Measurements from ENCODE around the gene MPPED2. TPM values are rescaled to one million over a fixed set of nuclear protein-coding genes. Genes with fewer than 3 reads are reported as not detected.

MPPED2 gene
- polyA plus RNA-seq, 1 donor from 2014 or later = 0.65 TPM

- Mint-ChIP-seq H3K27ac (no peak overlapping the region), H3K27me3 (no peaks in the 10 kb centered on the region), H3K9me3 (no peaks in the 10 kb centered on the region), H3K4me3 (no peak overlapping the region), H3K4me1 (peaks cover 0 to 2% (median 0%) of the 10 kb centered on the region in 3 donors), H3K36me3 (no peaks in the 10 kb centered on the region)
These were observed 90.7 kb downstream of the MPPED2 start for GRCh38 chr11:30495437-30495836.

GRCh38 chr11:30489511-30489910 lies 96.6 kb downstream of the MPPED2 start:
- H3K36me3 Mint-ChIP-seq = no peaks in the 10 kb centered on the region
- peaks cover 6% of the 10 kb centered on the region for H3K27me3 Mint-ChIP-seq
- H3K27ac Mint-ChIP-seq = no peak overlapping the region
- H3K4me1 Mint-ChIP-seq = no peaks in the 10 kb centered on the region
- H3K4me3 Mint-ChIP-seq = no peak overlapping the region
- no peaks in the 10 kb centered on the region for H3K9me3 Mint-ChIP-seq

GRCh38 chr11:30489076-30489475 lies 97.1 kb downstream of the MPPED2 start:
- peaks cover 6% of the 10 kb centered on the region for H3K27me3 Mint-ChIP-seq
- no peaks in the 10 kb centered on the region for H3K9me3 Mint-ChIP-seq
- H3K4me1 Mint-ChIP-seq = no peaks in the 10 kb centered on the region
- no peak overlapping the region for H3K4me3 Mint-ChIP-seq
- no peaks in the 10 kb centered on the region for H3K36me3 Mint-ChIP-seq
- no peak overlapping the region for H3K27ac Mint-ChIP-seq

GRCh38 chr11:30488304-30488998 lies 97.7 kb downstream of the MPPED2 start:
- H3K4me1 Mint-ChIP-seq = no peaks in the 10 kb centered on the region
- H3K9me3 Mint-ChIP-seq = no peaks in the 10 kb centered on the region
- peaks cover 6% of the 10 kb centered on the region for H3K27me3 Mint-ChIP-seq
- no peaks in the 10 kb centered on the region for H3K36me3 Mint-ChIP-seq
- no peak overlapping the region for H3K4me3 Mint-ChIP-seq
- no peak overlapping the region for H3K27ac Mint-ChIP-seq

- Mint-ChIP-seq H3K4me3 (peak overlapping the region in 1 of 4 donors; percentile 40), H3K4me1 (no peaks in the 10 kb centered on the region), H3K27ac (no peak overlapping the region), H3K36me3 (no peaks in the 10 kb centered on the region), H3K27me3 (peaks cover 6% of the 10 kb centered on the region), H3K9me3 (no peaks in the 10 kb centered on the region)
These were observed 98.8 kb downstream of the MPPED2 start for GRCh38 chr11:30487200-30487898.

GRCh38 chr11:30485756-30486155 lies 100.4 kb downstream of the MPPED2 start:
- no peaks in the 10 kb centered on the region for H3K36me3 Mint-ChIP-seq

GRCh38 chr11:30485222-30485621 lies 100.9 kb downstream of the MPPED2 start:
- H3K27me3 Mint-ChIP-seq = peaks cover 6% of the 10 kb centered on the region
- H3K4me3 Mint-ChIP-seq = no peak overlapping the region
- no peaks in the 10 kb centered on the region for H3K9me3 Mint-ChIP-seq
- H3K36me3 Mint-ChIP-seq = no peaks in the 10 kb centered on the region
- no peaks in the 10 kb centered on the region for H3K4me1 Mint-ChIP-seq
- H3K27ac Mint-ChIP-seq = no peak overlapping the region

More at GRCh38 chr11:30485756-30486155, 100.4 kb downstream of the MPPED2 start:
- H3K27me3 Mint-ChIP-seq = peaks cover 6% of the 10 kb centered on the region
- H3K4me1 Mint-ChIP-seq = no peaks in the 10 kb centered on the region
- no peak overlapping the region for H3K27ac Mint-ChIP-seq
- no peak overlapping the region for H3K4me3 Mint-ChIP-seq
- no peaks in the 10 kb centered on the region for H3K9me3 Mint-ChIP-seq

GRCh38 chr11:30483056-30483455 lies 103.1 kb downstream of the MPPED2 start:
- Mint-ChIP-seq H3K27ac (no peak overlapping the region), H3K4me1 (no peaks in the 10 kb centered on the region), H3K4me3 (no peak overlapping the region), H3K36me3 (no peaks in the 10 kb centered on the region), H3K9me3 (no peaks in the 10 kb centered on the region), H3K27me3 (peaks cover 13% of the 10 kb centered on the region)

- no peaks in the 10 kb centered on the region for H3K4me1 Mint-ChIP-seq
- H3K9me3 Mint-ChIP-seq = no peaks in the 10 kb centered on the region
- H3K4me3 Mint-ChIP-seq = no peak overlapping the region
- H3K27ac Mint-ChIP-seq = no peak overlapping the region
- H3K27me3 Mint-ChIP-seq = peaks cover 14% of the 10 kb centered on the region
- H3K36me3 Mint-ChIP-seq = no peaks in the 10 kb centered on the region
These were observed 104.4 kb downstream of the MPPED2 start for GRCh38 chr11:30481796-30482195.

GRCh38 chr11:30481330-30481729 lies 104.8 kb downstream of the MPPED2 start:
- H3K9me3 Mint-ChIP-seq = no peaks in the 10 kb centered on the region
- H3K27ac Mint-ChIP-seq = no peak overlapping the region
- peaks cover 14% of the 10 kb centered on the region for H3K27me3 Mint-ChIP-seq
- H3K36me3 Mint-ChIP-seq = no peaks in the 10 kb centered on the region
- H3K4me3 Mint-ChIP-seq = no peak overlapping the region
- no peaks in the 10 kb centered on the region for H3K4me1 Mint-ChIP-seq

- peaks cover 11% of the 10 kb centered on the region for H3K27me3 Mint-ChIP-seq
- no peaks in the 10 kb centered on the region for H3K36me3 Mint-ChIP-seq
These were observed 106.3 kb downstream of the MPPED2 start for GRCh38 chr11:30479899-30480298.

GRCh38 chr11:30478923-30479322 lies 107.2 kb downstream of the MPPED2 start:
- Mint-ChIP-seq H3K27ac (no peak overlapping the region), H3K4me1 (no peaks in the 10 kb centered on the region), H3K9me3 (no peaks in the 10 kb centered on the region), H3K4me3 (no peak overlapping the region), H3K27me3 (peaks cover 11% of the 10 kb centered on the region), H3K36me3 (peaks cover 1% of the 10 kb centered on the region)

More at GRCh38 chr11:30479899-30480298, 106.3 kb downstream of the MPPED2 start:
- H3K9me3 Mint-ChIP-seq = no peaks in the 10 kb centered on the region
- no peak overlapping the region for H3K27ac Mint-ChIP-seq
- no peaks in the 10 kb centered on the region for H3K4me1 Mint-ChIP-seq
- H3K4me3 Mint-ChIP-seq = no peak overlapping the region

GRCh38 chr11:30477061-30477460 lies 109.1 kb downstream of the MPPED2 start:
- Mint-ChIP-seq H3K27me3 (peaks cover 11% of the 10 kb centered on the region), H3K9me3 (no peaks in the 10 kb centered on the region), H3K27ac (no peak overlapping the region), H3K4me1 (no peaks in the 10 kb centered on the region), H3K36me3 (peaks cover 1% of the 10 kb centered on the region), H3K4me3 (no peak overlapping the region)

GRCh38 chr11:30474151-30474954 lies 111.8 kb downstream of the MPPED2 start:
- H3K4me3 Mint-ChIP-seq = no peak overlapping the region
- H3K27ac Mint-ChIP-seq = no peak overlapping the region
- no peaks in the 10 kb centered on the region for H3K9me3 Mint-ChIP-seq
- no peaks in the 10 kb centered on the region for H3K4me1 Mint-ChIP-seq
- peaks cover 11% of the 10 kb centered on the region for H3K27me3 Mint-ChIP-seq
- peaks cover 1% of the 10 kb centered on the region for H3K36me3 Mint-ChIP-seq

GRCh38 chr11:30471244-30471643 lies 114.9 kb downstream of the MPPED2 start:
- H3K36me3 Mint-ChIP-seq = peaks cover 1% of the 10 kb centered on the region
- H3K4me1 Mint-ChIP-seq = no peaks in the 10 kb centered on the region
- H3K27ac Mint-ChIP-seq = no peak overlapping the region
- no peak overlapping the region for H3K4me3 Mint-ChIP-seq
- no peaks in the 10 kb centered on the region for H3K9me3 Mint-ChIP-seq
- peaks cover 2% of the 10 kb centered on the region for H3K27me3 Mint-ChIP-seq

Data from IgD-negative memory B cell (primary cell).